HepG2 (cell line): Measurements from ENCODE around the gene IQCK. TPM values are rescaled to one million over a fixed set of nuclear protein-coding genes. Genes with fewer than 3 reads are reported as not detected.

Experiments used
- ATAC-seq: fragments of 200-7000 bp; cut with Tn5 transposase; 3 replicates; pipeline ENCODE4 v1.9.1; 2020; ENCODE audit warnings: mild to moderate bottlenecking, moderate library complexity
- BruUV-seq: library from RNA; stranded (reverse); fragments of 400-500 nt; replicated peaks from 2 replicates; lab custom pipeline; 2021; lab: Mats Ljungman, UMichigan
- CTCF ChIA-PET: fragments of 300-600 bp; formaldehyde crosslinking; extraction: SDS; loops from one replicate; lab custom pipeline; 2021; ENCODE audit warnings: low total read pairs, inconsistent platforms, low intra/inter-chr PET ratio; lab: Yijun Ruan, JAX
- POLR2A ChIA-PET: fragments of 350-600 bp; sonication (Branson Sonifier 250); formaldehyde crosslinking; loops from one replicate; lab custom pipeline; 2020; ENCODE audit warnings: antibody characterized with exemption, inconsistent platforms; lab: Yijun Ruan, JAX
- DNase-seq: peaks from one replicate; pipeline ENCODE4 v3.0.0-alpha.2; 2015; ENCODE audit warnings: low spot score
- FAIRE-seq: peaks from 3 replicates; lab custom pipeline; 2011; peaks lifted over from hg19 to GRCh38; lab: Jason Lieb, UNC
- H2AFZ ChIP-seq: one replicate; pipeline ENCODE4 v1.6.1; 2011; ENCODE audit warnings: low read length, inconsistent platforms
- H3K27ac ChIP-seq: fragments of 300-600 bp; 3 replicates; pipeline ENCODE4 v1.8.0; 2011; ENCODE audit warnings: mixed run types, mild to moderate bottlenecking, mixed read lengths, low read length, inconsistent platforms; ENCODE audit not compliant: insufficient read depth; ENCODE audit errors: extremely low read length
- H3K27me3 ChIP-seq, 2 experiments: fragments of 200-600 bp in 1 of 2; 2 replicates in 1 of 2; 3 replicates in 1 of 2; pipeline versions ENCODE4 v1.6.0 to v1.8.0; 2011; ENCODE audit warnings: low read length in 2 of 2, mild to moderate bottlenecking in 2 of 2, moderate library complexity in 2 of 2, inconsistent platforms in 1 of 2; ENCODE audit not compliant: insufficient read depth in 2 of 2, control insufficient read depth in 1 of 2
- H3K36me3 ChIP-seq, 2 experiments: fragments of 200-600 bp in 1 of 2; replicated peaks in 1 of 2; 2 replicates in 1 of 2; 3 replicates in 1 of 2; pipeline versions ENCODE4 v1.5.1 to v1.8.0; 2011; ENCODE audit warnings: low read length in 2 of 2, inconsistent platforms in 1 of 2; ENCODE audit not compliant: insufficient read depth in 2 of 2, control insufficient read depth in 1 of 2
- H3K4me1 ChIP-seq: 2 replicates; pipeline ENCODE4 v1.5.1; 2012; ENCODE audit warnings: low read length, inconsistent platforms; ENCODE audit not compliant: insufficient read depth
- H3K4me2 ChIP-seq: 2 replicates; pipeline ENCODE4 v1.6.0; 2011; ENCODE audit warnings: low read depth, low read length, inconsistent platforms
- H3K4me3 ChIP-seq, 3 experiments: fragments of 200-600 bp in 1 of 3; sonication (generic), shearing (Covaris generic) in 1 of 3; replicated peaks in 1 of 3; 2 replicates each; pipeline ENCODE4 v1.5.1; 2011 to 2016; ENCODE audit warnings: low read length in 3 of 3, inconsistent platforms in 2 of 3, low read depth in 2 of 3, mild to moderate bottlenecking in 2 of 3, control low read depth in 1 of 3, mixed read lengths in 1 of 3; ENCODE audit not compliant: insufficient read depth in 1 of 3
- H3K79me2 ChIP-seq: one replicate; pipeline ENCODE4 v1.6.1; 2011; ENCODE audit warnings: low read length, inconsistent platforms; ENCODE audit not compliant: insufficient read depth
- H3K9ac ChIP-seq: 2 replicates; pipeline ENCODE4 v1.6.0; 2011; ENCODE audit warnings: mild to moderate bottlenecking, low read depth, low read length, inconsistent platforms; ENCODE audit not compliant: insufficient read depth
- H3K9me3 ChIP-seq: 2 replicates; pipeline ENCODE4 v1.5.1; 2012; ENCODE audit warnings: mild to moderate bottlenecking, low read length
- H4K20me1 ChIP-seq: 2 replicates; pipeline ENCODE4 v1.6.0; 2011; ENCODE audit warnings: inconsistent platforms, mild to moderate bottlenecking, low read length, moderate library complexity; ENCODE audit not compliant: insufficient read depth
- ZNF629 ChIP-seq: sonication (generic); formaldehyde crosslinking; conservative IDR thresholded peaks from 2 replicates; pipeline ENCODE4 v1.5.0; 2020; ENCODE audit warnings: missing genetic modification reagents
- ZNF646 ChIP-seq: sonication (generic); formaldehyde crosslinking; IDR thresholded peaks from 2 replicates; pipeline ENCODE4 v1.9.0; 2021; ENCODE audit warnings: mild to moderate bottlenecking, missing genetic modification reagents
- WGBS: methylation state at CpG from one replicate; pipeline ENCODE4 v1.1.6; 2017; ENCODE audit warnings: low lambda C conversion rate; 5-methylcytosine and 5-hydroxymethylcytosine counted together
- in situ Hi-C: cut with HindIII; loops from 2 replicates; pipeline ENCODE4 v1.10.0; 2017; ENCODE audit warnings: low pct_unique_long_range_greater_than_20kb; ENCODE audit not compliant: extremely low pct_ligation_motif_present
- intact Hi-C: fragments of 100-400 bp; cut with micrococcal nuclease; formaldehyde crosslinking; loops from one replicate; pipeline ENCODE4 v1.10.0; 2022; ENCODE audit not compliant: unreplicated experiment
- polyA plus RNA-seq, 8 experiments: library from polyadenylated mRNA; depleted of rRNA in 3 of 8; stranded (reverse) in 7 of 8; unstranded in 1 of 8; fragments of >200 nt; fragmentation: Illumina TruSeq in 4 of 8; extraction: Trizol in 4 of 8; gene quantifications; 2 replicates each; pipeline versions ENCODE4 v1.2.1 to v1.2.3, GENCODE V29; 2011 to 2016; ENCODE audit warnings: low read depth in 4 of 8, missing spikeins in 1 of 8, mixed read lengths in 1 of 8; ENCODE audit not compliant: insufficient read depth in 1 of 8
- total RNA-seq, 5 experiments: library from RNA; depleted of rRNA; stranded (reverse); fragments of >200 nt; fragmentation: Illumina TruSeq; extraction: Trizol; gene quantifications; 2 replicates each; pipeline ENCODE4 v1.2.3, GENCODE V29; 2016; ENCODE audit warnings: low read depth in 1 of 5

Gene IQCK
- total and polyA plus RNA-seq, 2 of the 13 experiments (the other 11 are each of a cell fraction or from before 2014, with no cell fraction given), result 5.1 to 7.3 TPM

DNA sequence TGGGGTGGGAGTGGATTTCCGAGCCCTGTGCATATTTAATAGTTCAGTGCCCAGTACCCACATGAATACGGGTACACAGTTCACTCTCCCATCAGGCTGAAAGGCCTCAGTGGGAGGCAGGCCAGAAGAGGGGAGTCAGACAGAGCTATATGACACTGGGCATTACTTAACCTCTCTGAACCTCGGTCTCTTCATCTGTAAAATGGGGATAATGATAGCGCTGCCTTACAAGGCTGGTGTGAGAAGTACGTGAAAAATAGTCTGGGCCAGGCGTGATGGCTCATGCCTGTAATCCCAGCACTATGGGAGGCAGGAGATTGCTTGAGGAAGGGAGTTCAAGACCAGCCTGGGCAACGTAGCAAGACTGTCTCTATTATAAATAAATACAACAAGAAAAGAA is 163.0 kb downstream of the IQCK start:
- Histone ChIP-seq H3K79me2 (no peaks in the 10 kb centered on the region), H3K9me3 (no peaks in the 10 kb centered on the region), H2AFZ (no peak overlapping the region), H3K4me1 (peaks cover 18% of the 10 kb centered on the region), H3K27ac (no peak overlapping the region), H3K9ac (no peak overlapping the region), H3K4me3 (no peak overlapping the region), H4K20me1 (no peaks in the 10 kb centered on the region; the same call in 1 of the 2 replicates), H3K27me3 (peaks cover 11 to 36% of the 10 kb centered on the region in 2 experiments), H3K36me3 (no peaks in the 10 kb centered on the region), H3K4me2 (no peak overlapping the region)
- no peak for FAIRE-seq
- POLR2A ChIA-PET, result no interaction called here
- peak; percentile 74 for TF ChIP-seq ZNF629 (CRISPR knock-in tag)
- TF ChIP-seq ZNF646 (CRISPR knock-in tag), result no peak
- intact Hi-C loops (loop anchor here (5.0 kb wide), 1 partner anchor 179 kb away; no protein-coding TSS in a partner anchor), in situ Hi-C loops (no loop called here)
- CTCF ChIA-PET, result no interaction called here
- no peak for ATAC-seq
- BruUV-seq, result no TSS peak
- DNase-seq, result no peak
- 72% methylated on average over 7 of the region's 7 CpGs for WGBS
